ENCODE results near the gene KCNMA1. TPM values are rescaled to one million over a fixed set of nuclear protein-coding genes. Genes with fewer than 3 reads are reported as not detected.

The KCNMA1 gene
- total RNA-seq, 2 donors from 2014 or later, result 0.48 to 0.56 TPM

DNA sequence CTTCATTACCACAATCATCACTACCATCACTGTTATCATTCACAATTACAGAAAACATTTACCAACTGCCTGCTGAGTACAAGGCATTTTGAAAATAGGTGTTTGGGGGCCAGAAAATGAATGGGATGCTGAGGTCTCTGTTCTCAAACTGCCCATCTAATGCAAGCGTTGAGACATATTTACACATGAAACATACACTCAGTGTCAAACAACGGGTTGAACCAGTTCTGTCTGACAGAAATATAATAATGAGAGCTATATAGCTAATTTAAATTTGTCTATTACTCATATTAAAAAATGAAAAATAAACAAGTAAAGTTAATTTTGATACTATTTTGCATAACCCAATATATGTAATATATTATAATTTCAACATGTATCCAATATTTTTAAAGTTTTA is 303.1 kb downstream of the KCNMA1 start:
- ATAC-seq (replicated peaks), result no peak
- Mint-ChIP-seq H3K9me3 (no peaks in the 10 kb centered on the region), H3K4me1 (no peaks in the 10 kb centered on the region), H3K36me3 (ENCODE audit: low read depth) (no peaks in the 10 kb centered on the region), H3K27ac (no peak overlapping the region), H3K27me3 (peaks cover 5% of the 10 kb centered on the region), H3K4me3 (no peak overlapping the region)

DNA sequence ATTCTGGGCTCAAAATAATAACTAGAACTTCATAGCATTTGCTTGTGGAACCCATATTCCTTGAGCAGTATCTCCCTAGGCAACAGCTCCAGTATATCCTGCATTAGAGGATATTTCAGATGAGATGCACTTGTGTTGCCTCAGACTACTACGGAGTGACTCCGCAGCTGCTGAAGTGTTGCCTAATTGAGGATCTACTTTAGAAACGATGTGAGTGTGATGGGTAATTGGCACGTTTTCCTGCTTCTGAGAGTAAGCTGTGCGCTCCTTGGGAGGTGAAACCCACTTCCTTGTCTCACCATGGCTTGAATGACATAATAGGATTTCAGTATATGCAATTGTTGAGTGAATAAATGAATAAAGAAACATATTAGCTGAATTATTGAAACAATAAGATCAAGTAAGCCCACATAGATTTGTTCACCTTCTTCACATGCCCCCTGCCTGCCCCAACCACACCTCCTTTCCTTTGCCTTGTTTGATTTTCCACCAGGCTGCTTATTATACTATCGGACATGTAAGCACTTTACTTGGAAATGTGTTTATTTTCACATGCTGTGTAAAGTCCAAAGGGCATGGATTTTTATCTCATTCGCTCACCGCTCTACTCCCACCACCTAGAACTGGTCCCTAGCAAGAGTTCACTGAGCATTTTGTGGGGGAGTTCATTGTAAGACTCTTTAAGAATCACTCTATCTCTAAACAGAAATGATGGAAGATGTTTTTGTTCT is 303.8 kb downstream of the KCNMA1 start:
- Mint-ChIP-seq H3K27ac (no peak overlapping the region), H3K4me3 (no peak overlapping the region), H3K4me1 (no peaks in the 10 kb centered on the region), H3K9me3 (no peaks in the 10 kb centered on the region), H3K36me3 (ENCODE audit: low read depth) (no peaks in the 10 kb centered on the region), H3K27me3 (peaks cover 5% of the 10 kb centered on the region)
- ATAC-seq (replicated peaks), result no peak

DNA sequence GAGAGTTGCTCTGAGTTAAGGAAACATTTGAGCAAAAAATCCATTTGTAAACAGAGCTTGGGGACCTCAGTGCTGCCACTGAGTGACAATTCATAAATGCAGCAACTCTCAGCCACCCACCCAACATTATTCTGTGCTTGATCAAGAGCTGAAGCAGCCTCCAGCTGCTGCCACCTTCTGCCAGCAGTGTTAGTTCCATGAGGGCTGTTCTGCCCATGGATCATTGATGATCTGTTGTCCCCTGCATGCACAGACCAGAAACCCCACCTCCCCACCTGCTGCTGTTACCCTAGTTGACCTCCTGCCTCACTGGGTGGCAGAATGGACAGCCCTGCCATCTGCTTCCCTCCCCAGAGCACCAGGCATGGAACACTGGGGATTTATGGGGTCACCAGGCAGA is 305.4 kb downstream of the KCNMA1 start:
- H3K27me3 Mint-ChIP-seq, result peaks cover 5% of the 10 kb centered on the region
- H3K36me3 Mint-ChIP-seq (ENCODE audit: low read depth), result no peaks in the 10 kb centered on the region
- no peak overlapping the region for H3K4me3 Mint-ChIP-seq
- no peaks in the 10 kb centered on the region for H3K9me3 Mint-ChIP-seq
- no peak for ATAC-seq (replicated peaks)
- H3K4me1 Mint-ChIP-seq, result no peaks in the 10 kb centered on the region
- no peak overlapping the region for H3K27ac Mint-ChIP-seq

GRCh38 chr10:77328272-77328816 is 309.3 kb downstream of the KCNMA1 start:
- H3K27ac Mint-ChIP-seq, result no peak overlapping the region
- no peak overlapping the region for H3K4me3 Mint-ChIP-seq
- H3K36me3 Mint-ChIP-seq (ENCODE audit: low read depth), result no peaks in the 10 kb centered on the region
- no peaks in the 10 kb centered on the region for H3K9me3 Mint-ChIP-seq
- H3K4me1 Mint-ChIP-seq, result no peaks in the 10 kb centered on the region
- no peak for ATAC-seq (replicated peaks)
- H3K27me3 Mint-ChIP-seq, result no peaks in the 10 kb centered on the region

GRCh38 chr10:77325233-77325537 is 312.4 kb downstream of the KCNMA1 start:
- no peaks in the 10 kb centered on the region for H3K9me3 Mint-ChIP-seq
- ATAC-seq (replicated peaks), result no peak
- no peaks in the 10 kb centered on the region for H3K4me1 Mint-ChIP-seq
- no peak overlapping the region for H3K27ac Mint-ChIP-seq
- no peak overlapping the region for H3K4me3 Mint-ChIP-seq
- H3K36me3 Mint-ChIP-seq (ENCODE audit: low read depth), result no peaks in the 10 kb centered on the region
- no peaks in the 10 kb centered on the region for H3K27me3 Mint-ChIP-seq

GRCh38 chr10:77321838-77322237 is 315.8 kb downstream of the KCNMA1 start:
- Mint-ChIP-seq H3K27ac (no peak overlapping the region), H3K36me3 (ENCODE audit: low read depth) (no peaks in the 10 kb centered on the region), H3K9me3 (no peaks in the 10 kb centered on the region), H3K4me3 (no peak overlapping the region), H3K27me3 (no peaks in the 10 kb centered on the region), H3K4me1 (no peaks in the 10 kb centered on the region)
- ATAC-seq (replicated peaks), result no peak

GRCh38 chr10:77320971-77321471 is 316.6 kb downstream of the KCNMA1 start:
- no peaks in the 10 kb centered on the region for H3K9me3 Mint-ChIP-seq
- no peaks in the 10 kb centered on the region for H3K27me3 Mint-ChIP-seq
- no peak overlapping the region for H3K4me3 Mint-ChIP-seq
- no peaks in the 10 kb centered on the region for H3K36me3 Mint-ChIP-seq (ENCODE audit: low read depth)
- H3K4me1 Mint-ChIP-seq, result no peaks in the 10 kb centered on the region
- no peak for ATAC-seq (replicated peaks)
- H3K27ac Mint-ChIP-seq, result no peak overlapping the region

GRCh38 chr10:77319557-77319956 is 318.1 kb downstream of the KCNMA1 start:
- H3K4me1 Mint-ChIP-seq, result no peaks in the 10 kb centered on the region
- H3K9me3 Mint-ChIP-seq, result no peaks in the 10 kb centered on the region
- H3K36me3 Mint-ChIP-seq (ENCODE audit: low read depth), result no peaks in the 10 kb centered on the region
- H3K27ac Mint-ChIP-seq, result no peak overlapping the region
- no peak overlapping the region for H3K4me3 Mint-ChIP-seq
- no peaks in the 10 kb centered on the region for H3K27me3 Mint-ChIP-seq
- no peak for ATAC-seq (replicated peaks)

DNA sequence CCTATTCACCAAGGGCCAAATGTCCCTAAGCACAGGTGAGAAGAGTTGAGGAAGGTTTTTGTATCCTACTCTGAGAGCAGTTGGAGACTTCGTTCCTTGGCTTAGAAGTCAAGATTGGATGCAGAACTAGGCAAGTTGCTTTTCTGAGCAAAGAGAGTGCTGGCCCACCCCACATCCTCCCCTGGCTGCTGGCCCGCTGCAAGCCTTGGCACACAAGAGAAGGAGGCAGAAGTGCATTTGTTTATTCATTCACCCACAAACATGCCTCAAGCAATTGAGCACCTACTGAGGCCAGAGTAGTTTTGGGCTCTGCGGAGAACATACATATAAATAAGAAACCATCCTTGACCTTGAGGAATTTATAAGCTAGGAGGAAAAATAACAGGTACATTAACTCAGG is 318.9 kb downstream of the KCNMA1 start:
- H3K27me3 Mint-ChIP-seq, result no peaks in the 10 kb centered on the region
- H3K36me3 Mint-ChIP-seq (ENCODE audit: low read depth), result no peaks in the 10 kb centered on the region
- no peaks in the 10 kb centered on the region for H3K4me1 Mint-ChIP-seq
- H3K4me3 Mint-ChIP-seq, result no peak overlapping the region
- no peak overlapping the region for H3K27ac Mint-ChIP-seq
- no peaks in the 10 kb centered on the region for H3K9me3 Mint-ChIP-seq
- ATAC-seq (replicated peaks), result no peak

DNA sequence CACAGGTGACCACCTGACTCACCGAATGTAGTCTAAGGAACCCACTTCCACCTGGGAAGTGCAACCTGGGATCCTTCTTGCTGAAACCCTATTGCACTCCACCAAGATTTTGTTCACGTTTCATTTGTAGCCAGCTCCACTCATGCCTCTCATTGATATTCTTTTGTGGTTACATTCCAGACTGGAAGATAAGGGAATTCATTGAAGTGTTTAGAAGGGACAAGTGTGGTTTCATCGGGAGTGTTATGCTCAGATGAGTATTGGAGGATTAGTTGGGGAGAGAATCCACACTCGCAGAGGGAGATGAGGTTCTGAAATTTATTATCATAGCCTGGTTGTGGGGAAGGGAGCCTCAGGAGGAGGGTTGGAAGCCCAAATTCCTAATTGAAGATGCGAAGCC is 320.4 kb downstream of the KCNMA1 start:
- H3K27ac Mint-ChIP-seq, result no peak overlapping the region
- no peaks in the 10 kb centered on the region for H3K9me3 Mint-ChIP-seq
- H3K36me3 Mint-ChIP-seq (ENCODE audit: low read depth), result no peaks in the 10 kb centered on the region
- no peaks in the 10 kb centered on the region for H3K4me1 Mint-ChIP-seq
- ATAC-seq (replicated peaks), result no peak
- no peak overlapping the region for H3K4me3 Mint-ChIP-seq
- H3K27me3 Mint-ChIP-seq, result no peaks in the 10 kb centered on the region

DNA sequence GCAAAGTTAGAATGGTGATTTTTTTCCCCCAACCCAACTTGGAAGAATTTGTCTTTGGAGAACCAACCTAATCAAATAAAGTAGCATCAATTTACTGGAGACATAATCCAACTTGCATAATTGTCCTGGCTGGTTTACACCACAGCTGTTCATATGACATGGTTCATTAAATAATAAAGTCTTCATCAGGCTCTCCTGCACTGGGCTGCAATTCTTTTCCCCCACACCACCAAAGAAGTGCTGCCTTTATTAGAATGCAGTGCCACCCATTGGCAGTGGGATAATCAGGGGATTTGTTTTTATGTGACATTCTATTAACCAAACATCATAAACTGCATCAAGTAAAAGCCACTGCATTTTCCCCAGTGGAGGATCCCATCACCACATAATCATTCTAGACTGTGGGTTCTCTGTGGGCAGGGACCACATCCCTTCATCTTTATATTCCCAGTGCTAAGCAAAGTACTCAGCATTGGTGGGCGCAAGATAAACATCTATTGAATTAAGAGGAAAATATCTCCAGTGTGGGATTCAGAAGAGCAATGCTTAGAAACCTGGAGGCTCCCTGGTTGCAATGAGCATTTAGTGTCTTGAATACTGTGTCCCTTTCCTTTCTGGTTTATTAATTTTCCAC is 322.0 kb downstream of the KCNMA1 start:
- Mint-ChIP-seq H3K4me1 (no peaks in the 10 kb centered on the region), H3K36me3 (ENCODE audit: low read depth) (no peaks in the 10 kb centered on the region), H3K9me3 (no peaks in the 10 kb centered on the region), H3K27ac (no peak overlapping the region), H3K4me3 (no peak overlapping the region), H3K27me3 (peaks cover 3% of the 10 kb centered on the region)
- no peak for ATAC-seq (replicated peaks)

DNA sequence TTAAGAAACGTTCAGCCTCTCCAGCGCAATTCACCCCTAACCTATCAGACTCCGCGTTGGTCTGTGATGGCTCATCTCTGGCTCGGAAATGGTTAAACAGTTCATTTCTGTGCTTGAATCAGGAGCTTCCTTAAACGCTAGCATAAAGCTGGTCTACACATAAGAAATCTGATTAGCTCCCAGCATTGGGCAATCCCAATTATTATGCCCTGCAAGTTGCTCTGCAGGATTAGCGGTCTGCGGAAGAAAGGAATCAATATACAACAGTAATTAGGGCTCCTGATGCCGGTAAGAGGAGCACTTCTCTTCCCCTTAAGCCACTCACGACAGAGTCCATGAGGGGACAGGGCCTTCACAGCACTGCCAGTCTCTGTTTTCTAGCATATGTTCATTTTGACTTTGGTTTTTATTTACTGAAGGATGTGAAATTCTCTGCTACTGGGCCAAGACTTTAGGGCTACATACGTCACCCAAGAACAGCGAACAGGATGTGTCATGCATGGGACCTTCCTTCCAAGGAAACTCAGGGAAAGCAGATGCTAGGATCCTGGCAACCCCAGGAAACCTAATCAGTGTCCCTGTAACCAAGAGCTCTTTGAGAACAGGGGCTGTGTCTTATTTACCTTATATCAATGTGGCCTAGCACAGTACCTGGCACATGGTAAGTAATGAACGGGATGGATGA is 324.4 kb downstream of the KCNMA1 start:
- ATAC-seq (replicated peaks), result no peak
- H3K36me3 Mint-ChIP-seq (ENCODE audit: low read depth), result no peaks in the 10 kb centered on the region
- no peak overlapping the region for H3K4me3 Mint-ChIP-seq
- no peak overlapping the region for H3K27ac Mint-ChIP-seq
- peaks cover 3% of the 10 kb centered on the region for H3K27me3 Mint-ChIP-seq
- H3K4me1 Mint-ChIP-seq, result no peaks in the 10 kb centered on the region
- no peaks in the 10 kb centered on the region for H3K9me3 Mint-ChIP-seq

- Mint-ChIP-seq H3K27ac (no peak overlapping the region), H3K4me1 (no peaks in the 10 kb centered on the region), H3K4me3 (no peak overlapping the region), H3K36me3 (ENCODE audit: low read depth) (no peaks in the 10 kb centered on the region), H3K27me3 (peaks cover 4% of the 10 kb centered on the region), H3K9me3 (no peaks in the 10 kb centered on the region)
- no peak for ATAC-seq (replicated peaks)
These were observed 326.4 kb downstream of the KCNMA1 start for GRCh38 chr10:77311186-77311585.

- no peaks in the 10 kb centered on the region for H3K4me1 Mint-ChIP-seq
- ATAC-seq (replicated peaks), result no peak
- H3K36me3 Mint-ChIP-seq (ENCODE audit: low read depth), result no peaks in the 10 kb centered on the region
- peaks cover 5% of the 10 kb centered on the region for H3K27me3 Mint-ChIP-seq
- H3K9me3 Mint-ChIP-seq, result no peaks in the 10 kb centered on the region
- no peak overlapping the region for H3K27ac Mint-ChIP-seq
- H3K4me3 Mint-ChIP-seq, result no peak overlapping the region
These were observed 327.2 kb downstream of the KCNMA1 start for GRCh38 chr10:77310288-77310840.

DNA sequence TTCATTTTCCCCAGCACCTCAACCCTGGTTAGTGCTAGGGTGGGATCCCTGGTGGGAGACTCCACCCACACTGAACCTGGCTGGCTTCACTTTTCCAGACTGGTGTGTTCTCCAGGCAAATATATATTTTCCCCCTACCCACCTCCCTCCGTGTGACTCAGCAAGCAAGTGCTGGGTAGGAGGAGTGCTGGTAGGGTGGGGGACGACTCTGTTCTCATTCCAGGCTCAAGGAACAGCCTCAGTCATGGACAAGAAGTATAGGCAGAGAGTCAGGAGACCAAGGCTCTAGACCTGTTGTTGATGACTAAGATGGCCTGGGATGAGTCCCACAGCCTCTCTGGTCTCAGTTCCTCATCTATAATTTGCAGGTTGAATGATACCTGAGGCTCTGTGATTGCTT is 328.1 kb downstream of the KCNMA1 start:
- H3K4me1 Mint-ChIP-seq, result no peaks in the 10 kb centered on the region
- H3K27me3 Mint-ChIP-seq, result peaks cover 5% of the 10 kb centered on the region
- H3K9me3 Mint-ChIP-seq, result no peaks in the 10 kb centered on the region

More for the DNA sequence above, 328.1 kb downstream of the KCNMA1 start:
- no peak for ATAC-seq (replicated peaks)
- Mint-ChIP-seq H3K27ac (no peak overlapping the region), H3K4me3 (no peak overlapping the region), H3K36me3 (ENCODE audit: low read depth) (no peaks in the 10 kb centered on the region)

Measured in activated T-helper 17 cell treated with anti-CD3 and anti-CD28 coated beads, Interleukin-2, amount 50 U/mL, for 72 hours (primary cell).